A549 (cell line): ENCODE data around the gene TMEM123.

Source experiments
- CTCF ChIP-seq: fragments of >200 bp; sonication (Bioruptor Twin); formaldehyde crosslinking; IDR thresholded peaks from 3 replicates; pipeline ENCODE4 v1.5.1; 2016
- HOXA7 ChIP-seq: fragments of 250-450 bp; sonication (Bioruptor Pico); IDR thresholded peaks from 2 replicates; pipeline ENCODE4 v1.5.0; 2020; ENCODE audit warnings: mild to moderate bottlenecking, moderate library complexity

- TF ChIP-seq CTCF (no peak), HOXA7 (no peak)
Measured at GRCh38 chr11:102459393-102459792, 6.8 kb upstream of the TMEM123 start.
